ENCODE data around the gene CDH23. TPM values are rescaled to one million over a fixed set of nuclear protein-coding genes. Genes with fewer than 3 reads are reported as not detected.

CDH23 gene
- total RNA-seq, 1 donor from 2014 or later: 9.4 TPM

GRCh38 chr10:71864911-71865361 is 468.2 kb downstream of the CDH23 start:
- peaks cover 14% of the 10 kb centered on the region for H3K4me1 Mint-ChIP-seq (ENCODE audit: unreplicated experiment)
- no peak overlapping the region for H3K27ac Mint-ChIP-seq
- H3K27me3 Mint-ChIP-seq: no peaks in the 10 kb centered on the region
- no peak for DNase-seq (ENCODE audit: extremely low spot score, unreplicated experiment)
- no peak for TF ChIP-seq CTCF (conservative IDR thresholded peaks at IDR 0.05)
- no peaks in the 10 kb centered on the region for H3K9me3 Mint-ChIP-seq
- no peak overlapping the region for H3K4me3 Mint-ChIP-seq
- H3K36me3 Mint-ChIP-seq: no peaks in the 10 kb centered on the region

Small RNA genes lying within 50 kb of the gene (microRNA-seq; reads per million reads assigned to microRNA genes)
- gene MIR7152: not detected

Other genes starting within 250 kb of the CDH23 start
- gene UNC5B, start 184.3 kb upstream of the CDH23 start, total RNA-seq (ENCODE audit: low replicate concordance): 16.3 and 22.4 TPM in 2 replicates
- gene SLC29A3, start 77.7 kb upstream of the CDH23 start, total RNA-seq (ENCODE audit: low replicate concordance): 8.8 and 11.1 TPM in 2 replicates